HepG2 (cell line): ENCODE data around the gene PHF19.

ENCODE experiments used
- CTCF ChIP-seq: sonication (generic); formaldehyde crosslinking; IDR thresholded peaks from 2 replicates; pipeline ENCODE4 v1.5.0; 2020; ENCODE audit warnings: mild to moderate bottlenecking, missing genetic modification reagents, moderate library complexity
- JUND ChIP-seq: sonication (generic); formaldehyde crosslinking; IDR thresholded peaks from 2 replicates; pipeline ENCODE4 v1.8.0; 2022; ENCODE audit warnings: mild to moderate bottlenecking, missing genetic modification reagents
- POLR2A ChIP-seq, 2 experiments: IDR thresholded peaks; 2 replicates each; pipeline ENCODE4 v1.6.1; 2011; ENCODE audit warnings: low read depth in 2 of 2, low read length in 2 of 2, mild to moderate bottlenecking in 1 of 2, moderate library complexity in 1 of 2; ENCODE audit not compliant: insufficient read depth in 1 of 2
- SMYD3 ChIP-seq: sonication (generic); formaldehyde crosslinking; IDR thresholded peaks from 2 replicates; pipeline ENCODE4 v1.8.1; 2023; ENCODE audit warnings: mild to moderate bottlenecking, missing genetic modification reagents
- SP1 ChIP-seq, 2 experiments: fragments of 450-650 bp in 1 of 2; sonication (generic) in 1 of 2; formaldehyde crosslinking in 1 of 2; IDR thresholded peaks; 2 replicates each; pipeline versions ENCODE4 v1.4.0 to v1.6.1; 2016 to 2020; ENCODE audit warnings: missing genetic modification reagents in 1 of 2
- TCF7 ChIP-seq: sonication (generic); IDR thresholded peaks from 2 replicates; pipeline ENCODE4 v1.6.1; 2016; ENCODE audit warnings: antibody characterized with exemption, low read depth
- TRIM24 ChIP-seq: sonication (generic); formaldehyde crosslinking; IDR thresholded peaks from 2 replicates; pipeline ENCODE4 v1.8.0; 2022; ENCODE audit warnings: mild to moderate bottlenecking, missing genetic modification reagents
- ZNF143 ChIP-seq: sonication (generic); formaldehyde crosslinking; IDR thresholded peaks from 2 replicates; pipeline ENCODE4 v1.4.0; 2020; ENCODE audit warnings: missing genetic modification reagents
- ZNF549 ChIP-seq: sonication (generic); formaldehyde crosslinking; IDR thresholded peaks from 2 replicates; pipeline ENCODE4 v1.5.0; 2020; ENCODE audit warnings: missing genetic modification reagents
- ZSCAN20 ChIP-seq: sonication (generic); formaldehyde crosslinking; IDR thresholded peaks from 2 replicates; pipeline ENCODE4 v1.4.0; 2020; ENCODE audit warnings: missing genetic modification reagents, mild to moderate bottlenecking, borderline replicate concordance
- TF ChIP-seq, protein P1 (sequence below): sonication (generic); formaldehyde crosslinking; IDR thresholded peaks from 2 replicates; pipeline ENCODE4 v1.4.0; 2020; ENCODE audit warnings: missing genetic modification reagents

- no peak for TF ChIP-seq POLR2A (IDR thresholded peaks at IDR 0.05; ENCODE audit: insufficient read depth in 1 of 2, low read depth in 2 of 2, low read length in 2 of 2)
- no peak for TF ChIP-seq JUND (CRISPR knock-in tag)
- TF ChIP-seq CTCF, result no peak
- no peak for TF ChIP-seq TCF7
- TF ChIP-seq ZSCAN20 (CRISPR knock-in tag), result no peak
- TF ChIP-seq SMYD3 (CRISPR knock-in tag), result no peak
- no peak for TF ChIP-seq SP1 (IDR thresholded peaks at IDR 0.05)
- TF ChIP-seq SP1 (CRISPR knock-in tag; IDR thresholded peaks at IDR 0.05), result no peak
- no peak for TF ChIP-seq ZNF549 (CRISPR knock-in tag)
- TF ChIP-seq ZNF143 (CRISPR knock-in tag), result no peak
- no peak for TF ChIP-seq TRIM24 (CRISPR knock-in tag)
- TF ChIP-seq, protein P1, sequence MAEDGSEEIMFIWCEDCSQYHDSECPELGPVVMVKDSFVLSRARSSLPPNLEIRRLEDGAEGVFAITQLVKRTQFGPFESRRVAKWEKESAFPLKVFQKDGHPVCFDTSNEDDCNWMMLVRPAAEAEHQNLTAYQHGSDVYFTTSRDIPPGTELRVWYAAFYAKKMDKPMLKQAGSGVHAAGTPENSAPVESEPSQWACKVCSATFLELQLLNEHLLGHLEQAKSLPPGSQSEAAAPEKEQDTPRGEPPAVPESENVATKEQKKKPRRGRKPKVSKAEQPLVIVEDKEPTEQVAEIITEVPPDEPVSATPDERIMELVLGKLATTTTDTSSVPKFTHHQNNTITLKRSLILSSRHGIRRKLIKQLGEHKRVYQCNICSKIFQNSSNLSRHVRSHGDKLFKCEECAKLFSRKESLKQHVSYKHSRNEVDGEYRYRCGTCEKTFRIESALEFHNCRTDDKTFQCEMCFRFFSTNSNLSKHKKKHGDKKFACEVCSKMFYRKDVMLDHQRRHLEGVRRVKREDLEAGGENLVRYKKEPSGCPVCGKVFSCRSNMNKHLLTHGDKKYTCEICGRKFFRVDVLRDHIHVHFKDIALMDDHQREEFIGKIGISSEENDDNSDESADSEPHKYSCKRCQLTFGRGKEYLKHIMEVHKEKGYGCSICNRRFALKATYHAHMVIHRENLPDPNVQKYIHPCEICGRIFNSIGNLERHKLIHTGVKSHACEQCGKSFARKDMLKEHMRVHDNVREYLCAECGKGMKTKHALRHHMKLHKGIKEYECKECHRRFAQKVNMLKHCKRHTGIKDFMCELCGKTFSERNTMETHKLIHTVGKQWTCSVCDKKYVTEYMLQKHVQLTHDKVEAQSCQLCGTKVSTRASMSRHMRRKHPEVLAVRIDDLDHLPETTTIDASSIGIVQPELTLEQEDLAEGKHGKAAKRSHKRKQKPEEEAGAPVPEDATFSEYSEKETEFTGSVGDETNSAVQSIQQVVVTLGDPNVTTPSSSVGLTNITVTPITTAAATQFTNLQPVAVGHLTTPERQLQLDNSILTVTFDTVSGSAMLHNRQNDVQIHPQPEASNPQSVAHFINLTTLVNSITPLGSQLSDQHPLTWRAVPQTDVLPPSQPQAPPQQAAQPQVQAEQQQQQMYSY (CRISPR knock-in tag), result no peak
Measured at GRCh38 chr9:120900824-120901223, 23.8 kb upstream of the PHF19 start.
